HEK293 (cell line): Measurements from ENCODE around the gene IFNLR1.

ENCODE experiments used
- CTCF ChIP-seq: fragments of 450-650 bp; formaldehyde crosslinking; IDR thresholded peaks from 2 replicates; pipeline ENCODE4 v1.5.1; 2016; ENCODE audit warnings: missing biosample characterization, missing genetic modification characterization
- MZF1 ChIP-seq: fragments of 450-650 bp; formaldehyde crosslinking; IDR thresholded peaks from 2 replicates; pipeline ENCODE4 v1.5.1; 2017; ENCODE audit warnings: missing biosample characterization, missing genetic modification characterization, borderline replicate concordance
- REPIN1 ChIP-seq: fragments of 450-650 bp; formaldehyde crosslinking; IDR thresholded peaks from 2 replicates; pipeline ENCODE4 v1.5.1; 2017; ENCODE audit warnings: missing biosample characterization, missing genetic modification characterization, low read depth
- YY1 ChIP-seq: fragments of 450-650 bp; formaldehyde crosslinking; IDR thresholded peaks from 2 replicates; pipeline ENCODE4 v1.5.1; 2018; ENCODE audit warnings: missing biosample characterization, missing genetic modification characterization
- ZBTB1 ChIP-seq: fragments of 450-650 bp; formaldehyde crosslinking; IDR thresholded peaks from 2 replicates; pipeline ENCODE4 v1.5.1; 2016; ENCODE audit warnings: missing biosample characterization, missing genetic modification characterization
- ZBTB8A ChIP-seq: fragments of 450-650 bp; formaldehyde crosslinking; IDR thresholded peaks from 2 replicates; pipeline ENCODE4 v1.5.1; 2016; ENCODE audit warnings: missing biosample characterization, missing genetic modification characterization
- ZNF112 ChIP-seq: fragments of 450-650 bp; formaldehyde crosslinking; IDR thresholded peaks from 2 replicates; pipeline ENCODE4 v1.5.0; 2017; ENCODE audit warnings: missing biosample characterization, missing genetic modification characterization
- ZNF121 ChIP-seq: fragments of 450-650 bp; formaldehyde crosslinking; IDR thresholded peaks from 2 replicates; pipeline ENCODE4 v1.5.1; 2016; ENCODE audit warnings: missing biosample characterization, missing genetic modification characterization
- ZNF354C ChIP-seq: fragments of 450-650 bp; formaldehyde crosslinking; IDR thresholded peaks from 2 replicates; pipeline ENCODE4 v1.5.1; 2016; ENCODE audit warnings: missing biosample characterization, missing genetic modification characterization, low read depth, borderline replicate concordance
- ZNF629 ChIP-seq: fragments of 450-650 bp; formaldehyde crosslinking; IDR thresholded peaks from 2 replicates; pipeline ENCODE4 v1.5.1; 2017; ENCODE audit warnings: missing biosample characterization, missing genetic modification characterization
- ZNF660 ChIP-seq: fragments of 450-650 bp; IDR thresholded peaks from 2 replicates; pipeline ENCODE4 v1.5.1; 2018; ENCODE audit warnings: missing biosample characterization, mild to moderate bottlenecking, missing genetic modification characterization
- ZNF785 ChIP-seq: fragments of 450-650 bp; formaldehyde crosslinking; IDR thresholded peaks from 2 replicates; pipeline ENCODE4 v1.5.1; 2016; ENCODE audit warnings: missing biosample characterization, missing genetic modification characterization
- ZNF843 ChIP-seq: fragments of 450-650 bp; formaldehyde crosslinking; IDR thresholded peaks from 2 replicates; pipeline ENCODE4 v1.5.1; 2016; ENCODE audit warnings: missing biosample characterization, missing genetic modification characterization

- TF ChIP-seq ZNF354C (no peak), ZNF112 (no peak), ZNF629 (no peak), ZNF121 (no peak), CTCF (tag by site-specific recombination) (no peak), MZF1 (tag by site-specific recombination) (no peak), ZNF843 (tag by site-specific recombination) (no peak), ZBTB1 (tag by site-specific recombination) (no peak), ZNF660 (tag by site-specific recombination) (no peak), REPIN1 (no peak), YY1 (tag by site-specific recombination) (no peak), ZBTB8A (tag by site-specific recombination) (no peak), ZNF785 (no peak)
Measured at GRCh38 chr1:24231701-24232100, 44.6 kb upstream of the IFNLR1 start.
